Gastroesophageal sphincter (tissue), 3 donors: Measurements from ENCODE around the gene FRMD5.

Source experiments
- CTCF ChIP-seq, 4 experiments: fragments of 200-600 bp in 2 of 4; fragments of 450-650 bp in 2 of 4; sonication (generic) in 1 of 4; IDR thresholded peaks; one replicate each; pipeline ENCODE4 v1.5.1; 2017 to 2019; ENCODE audit warnings: antibody characterized with exemption in 4 of 4, mild to moderate bottlenecking in 2 of 4, moderate library complexity in 2 of 4
- EP300 ChIP-seq: sonication (generic); formaldehyde crosslinking; IDR thresholded peaks from one replicate; pipeline ENCODE4 v1.6.1; 2017; ENCODE audit warnings: antibody characterized with exemption, mild to moderate bottlenecking
- POLR2AphosphoS5 ChIP-seq: sonication (generic); formaldehyde crosslinking; IDR thresholded peaks from one replicate; pipeline ENCODE4 v1.6.1; 2017; ENCODE audit warnings: antibody characterized with exemption

DNA sequence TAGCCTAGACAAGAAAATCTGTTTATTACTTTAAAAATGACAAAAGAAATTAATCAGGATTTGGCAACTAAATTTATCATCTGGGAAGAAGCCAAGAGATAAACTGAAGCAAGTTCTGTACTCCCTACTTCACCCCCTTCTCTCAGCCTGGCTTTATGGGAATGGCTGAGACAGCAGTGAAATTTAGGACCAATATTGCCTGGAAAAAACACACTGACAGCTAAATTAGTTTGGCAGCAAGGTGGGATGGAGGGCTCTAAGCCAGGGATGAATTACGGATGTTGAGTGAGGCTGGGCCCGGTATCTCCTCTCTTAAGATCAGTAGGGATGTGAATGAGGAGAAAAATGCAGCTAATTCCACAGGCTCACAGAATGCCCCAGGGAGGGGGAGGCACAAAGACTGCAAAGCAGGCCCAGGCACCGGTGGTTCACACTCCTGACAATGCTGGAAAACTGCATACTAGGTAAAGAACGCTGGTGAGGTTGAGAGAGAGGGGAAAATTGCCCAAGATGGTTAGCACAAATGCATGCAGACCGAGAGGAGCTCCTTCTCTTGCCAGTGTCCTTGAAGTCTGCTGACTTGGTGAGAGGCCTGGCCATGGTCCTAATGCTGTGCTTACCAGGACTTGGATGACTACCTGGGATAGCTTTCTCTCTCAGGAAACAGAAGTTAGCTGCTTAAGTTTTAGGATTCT, 279.3 kb downstream of the FRMD5 start:
- TF ChIP-seq CTCF (IDR thresholded peaks at IDR 0.05) (no peak), EP300 (no peak), POLR2AphosphoS5 (no peak)
